Measurements from ENCODE around the gene ELOVL2.

ELOVL2 gene

GRCh38 chr6:10964684-10965083 is 79.4 kb downstream of the ELOVL2 start:
- DNase-seq (no peak), ATAC-seq (ENCODE audit: insufficient read depth, low read depth) (no peak)
- Histone ChIP-seq H4K20me1 (ENCODE audit: insufficient read depth, low read length) (no peaks in the 10 kb centered on the region), H3K9me3 (ENCODE audit: insufficient read depth, low read length, severe bottlenecking) (no peaks in the 10 kb centered on the region), H3K9ac (ENCODE audit: low read depth, low read length) (no peak overlapping the region), H3K4me1 (ENCODE audit: insufficient read depth, low read length) (no peaks in the 10 kb centered on the region), H2AFZ (ENCODE audit: low read depth, low read length) (no peak overlapping the region), H3K4me2 (ENCODE audit: insufficient read depth, low read length) (no peak overlapping the region), H3K79me2 (ENCODE audit: insufficient read depth, low read length) (no peaks in the 10 kb centered on the region), H3K4me3 (ENCODE audit: low read depth in 1 of 2, low read length in 2 of 2) (no peak overlapping the region), H3K36me3 (ENCODE audit: insufficient read depth, low read length) (no peaks in the 10 kb centered on the region), H3K27ac (ENCODE audit: low read length) (no peak overlapping the region), H3K27me3 (ENCODE audit: insufficient read depth, low read length, poor library complexity) (peaks cover 7% of the 10 kb centered on the region)
- no peak for TF ChIP-seq EZH2 (IDR thresholded peaks at IDR 0.05; ENCODE audit: borderline replicate concordance, low read depth, low read length, severe bottlenecking)
- no peak for TF ChIP-seq CTCF (IDR thresholded peaks at IDR 0.05; ENCODE audit: borderline replicate concordance, extremely low read depth, low read length, poor library complexity, severe bottlenecking)

- Histone ChIP-seq H3K9me3 (ENCODE audit: insufficient read depth, low read length, severe bottlenecking) (no peaks in the 10 kb centered on the region), H3K79me2 (ENCODE audit: insufficient read depth, low read length) (no peaks in the 10 kb centered on the region), H3K4me3 (ENCODE audit: low read depth in 1 of 2, low read length in 2 of 2) (no peak overlapping the region), H2AFZ (ENCODE audit: low read depth, low read length) (no peak overlapping the region), H3K4me2 (ENCODE audit: insufficient read depth, low read length) (no peak overlapping the region), H3K27me3 (ENCODE audit: insufficient read depth, low read length, poor library complexity) (peaks cover 1% of the 10 kb centered on the region), H3K27ac (ENCODE audit: low read length) (no peak overlapping the region), H3K36me3 (ENCODE audit: insufficient read depth, low read length) (no peaks in the 10 kb centered on the region), H4K20me1 (ENCODE audit: insufficient read depth, low read length) (no peaks in the 10 kb centered on the region), H3K4me1 (ENCODE audit: insufficient read depth, low read length) (no peaks in the 10 kb centered on the region), H3K9ac (ENCODE audit: low read depth, low read length) (no peak overlapping the region)
- DNase-seq: no peak
- no peak for ATAC-seq (ENCODE audit: insufficient read depth, low read depth)
- no peak for TF ChIP-seq EZH2 (IDR thresholded peaks at IDR 0.05; ENCODE audit: borderline replicate concordance, low read depth, low read length, severe bottlenecking)
- TF ChIP-seq CTCF (IDR thresholded peaks at IDR 0.05; ENCODE audit: borderline replicate concordance, extremely low read depth, low read length, poor library complexity, severe bottlenecking): no peak
Measured at GRCh38 chr6:10963113-10963512, 81.0 kb downstream of the ELOVL2 start.

GRCh38 chr6:10962673-10963072 is 81.4 kb downstream of the ELOVL2 start:
- no peaks in the 10 kb centered on the region for H3K79me2 ChIP-seq (ENCODE audit: insufficient read depth, low read length)
- H2AFZ ChIP-seq (ENCODE audit: low read depth, low read length): no peak overlapping the region
- no peak overlapping the region for H3K4me3 ChIP-seq (ENCODE audit: low read depth in 1 of 2, low read length in 2 of 2)
- H3K27ac ChIP-seq (ENCODE audit: low read length): no peak overlapping the region
- H3K27me3 ChIP-seq (ENCODE audit: insufficient read depth, low read length, poor library complexity): no peaks in the 10 kb centered on the region
- no peak overlapping the region for H3K9ac ChIP-seq (ENCODE audit: low read depth, low read length)
- no peaks in the 10 kb centered on the region for H3K4me1 ChIP-seq (ENCODE audit: insufficient read depth, low read length)
- TF ChIP-seq CTCF (IDR thresholded peaks at IDR 0.05; ENCODE audit: borderline replicate concordance, extremely low read depth, low read length, poor library complexity, severe bottlenecking): no peak
- no peak for TF ChIP-seq EZH2 (IDR thresholded peaks at IDR 0.05; ENCODE audit: borderline replicate concordance, low read depth, low read length, severe bottlenecking)
- H3K9me3 ChIP-seq (ENCODE audit: insufficient read depth, low read length, severe bottlenecking): no peaks in the 10 kb centered on the region
- DNase-seq (no peak), ATAC-seq (ENCODE audit: insufficient read depth, low read depth) (no peak)
- no peaks in the 10 kb centered on the region for H4K20me1 ChIP-seq (ENCODE audit: insufficient read depth, low read length)
- H3K36me3 ChIP-seq (ENCODE audit: insufficient read depth, low read length): no peaks in the 10 kb centered on the region
- H3K4me2 ChIP-seq (ENCODE audit: insufficient read depth, low read length): no peak overlapping the region

GRCh38 chr6:10961837-10962236 is 82.3 kb downstream of the ELOVL2 start:
- H3K79me2 ChIP-seq (ENCODE audit: insufficient read depth, low read length): no peaks in the 10 kb centered on the region
- TF ChIP-seq EZH2 (IDR thresholded peaks at IDR 0.05; ENCODE audit: borderline replicate concordance, low read depth, low read length, severe bottlenecking): no peak
- TF ChIP-seq CTCF (IDR thresholded peaks at IDR 0.05; ENCODE audit: borderline replicate concordance, extremely low read depth, low read length, poor library complexity, severe bottlenecking): no peak
- no peaks in the 10 kb centered on the region for H4K20me1 ChIP-seq (ENCODE audit: insufficient read depth, low read length)
- no peaks in the 10 kb centered on the region for H3K9me3 ChIP-seq (ENCODE audit: insufficient read depth, low read length, severe bottlenecking)
- no peak overlapping the region for H3K9ac ChIP-seq (ENCODE audit: low read depth, low read length)
- H3K36me3 ChIP-seq (ENCODE audit: insufficient read depth, low read length): no peaks in the 10 kb centered on the region
- no peak for ATAC-seq (ENCODE audit: insufficient read depth, low read depth)
- no peak overlapping the region for H3K4me3 ChIP-seq (ENCODE audit: low read depth in 1 of 2, low read length in 2 of 2)
- H3K27ac ChIP-seq (ENCODE audit: low read length): no peak overlapping the region
- no peak for DNase-seq
- H3K4me2 ChIP-seq (ENCODE audit: insufficient read depth, low read length): no peak overlapping the region
- no peaks in the 10 kb centered on the region for H3K27me3 ChIP-seq (ENCODE audit: insufficient read depth, low read length, poor library complexity)
- no peak overlapping the region for H2AFZ ChIP-seq (ENCODE audit: low read depth, low read length)
- H3K4me1 ChIP-seq (ENCODE audit: insufficient read depth, low read length): no peaks in the 10 kb centered on the region

Data from DND-41 (cell line).